Erythroblast (primary cell): ENCODE data around the gene C19orf81.

Source experiments
- GATA1 ChIP-seq: IDR thresholded peaks from 2 replicates; pipeline ENCODE4 v1.6.1; 2011; ENCODE audit warnings: low read depth, mild to moderate bottlenecking, control low read depth, low read length, moderate library complexity
- POLR2A ChIP-seq: IDR thresholded peaks from 2 replicates; pipeline ENCODE4 v1.6.1; 2011; ENCODE audit warnings: mild to moderate bottlenecking, low read length

GRCh38 chr19:50696094-50696483 is 46.8 kb downstream of the C19orf81 start:
- TF ChIP-seq POLR2A (no peak), GATA1 (no peak)
